ENCODE results near the gene ZNF547.

ZNF547 gene

GRCh38 chr19:57362997-57363687 is at the start of gene ZNF547, which contains the start of gene TRAPPC2B:
Gene ZNF547, plus strand, starts transcription at chr19:57363551. Its CDS starts 5,005 bp downstream, at chr19:57368556.
Gene TRAPPC2B, plus strand, starts transcription at chr19:57363551. Its CDS starts 1,283 bp downstream, at chr19:57364834.
- DNase-seq (ENCODE audit: low read depth) = peak; percentile 100

- no peak for DNase-seq (ENCODE audit: low read depth)
Measured at GRCh38 chr19:57314146-57314545, 49.2 kb upstream of the ZNF547 start.

DNA sequence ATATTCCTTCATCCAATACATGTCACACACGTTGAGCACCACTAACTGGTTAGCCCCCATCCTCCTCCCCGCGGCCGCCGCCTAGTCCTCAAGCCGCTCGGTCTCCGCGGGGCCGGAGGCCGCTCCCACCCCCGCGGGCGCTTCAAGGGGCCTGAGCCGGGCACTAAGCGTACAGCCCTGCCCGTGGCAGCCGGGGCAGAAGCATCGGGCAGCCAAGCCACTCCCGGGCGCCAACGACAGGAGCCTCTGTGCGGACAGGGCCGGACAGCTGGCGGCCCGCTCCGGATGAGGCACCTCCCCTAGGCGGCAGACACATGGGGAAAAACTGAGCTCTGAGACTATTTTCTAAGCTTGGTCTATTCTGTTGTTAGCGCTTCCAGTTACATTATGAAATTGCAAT is 45.8 kb upstream of the ZNF547 start:
- DNase-seq (ENCODE audit: low read depth) = no peak

DNA sequence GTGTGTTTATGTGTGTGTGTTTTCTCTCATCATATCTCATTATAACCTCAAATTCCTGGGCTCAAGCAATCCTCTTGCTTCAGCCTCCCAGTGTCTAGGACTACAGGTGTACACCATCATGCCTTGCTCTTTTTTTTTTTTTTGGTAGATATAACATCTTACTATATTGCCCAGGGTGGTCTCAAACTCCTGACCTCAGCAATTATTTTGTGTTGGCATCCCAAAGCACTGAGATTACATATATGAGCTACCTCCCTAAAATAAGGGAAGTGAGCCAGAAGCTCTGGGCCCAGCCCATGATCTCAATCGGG is 43.5 kb upstream of the ZNF547 start:
- DNase-seq (ENCODE audit: low read depth) = no peak

DNA sequence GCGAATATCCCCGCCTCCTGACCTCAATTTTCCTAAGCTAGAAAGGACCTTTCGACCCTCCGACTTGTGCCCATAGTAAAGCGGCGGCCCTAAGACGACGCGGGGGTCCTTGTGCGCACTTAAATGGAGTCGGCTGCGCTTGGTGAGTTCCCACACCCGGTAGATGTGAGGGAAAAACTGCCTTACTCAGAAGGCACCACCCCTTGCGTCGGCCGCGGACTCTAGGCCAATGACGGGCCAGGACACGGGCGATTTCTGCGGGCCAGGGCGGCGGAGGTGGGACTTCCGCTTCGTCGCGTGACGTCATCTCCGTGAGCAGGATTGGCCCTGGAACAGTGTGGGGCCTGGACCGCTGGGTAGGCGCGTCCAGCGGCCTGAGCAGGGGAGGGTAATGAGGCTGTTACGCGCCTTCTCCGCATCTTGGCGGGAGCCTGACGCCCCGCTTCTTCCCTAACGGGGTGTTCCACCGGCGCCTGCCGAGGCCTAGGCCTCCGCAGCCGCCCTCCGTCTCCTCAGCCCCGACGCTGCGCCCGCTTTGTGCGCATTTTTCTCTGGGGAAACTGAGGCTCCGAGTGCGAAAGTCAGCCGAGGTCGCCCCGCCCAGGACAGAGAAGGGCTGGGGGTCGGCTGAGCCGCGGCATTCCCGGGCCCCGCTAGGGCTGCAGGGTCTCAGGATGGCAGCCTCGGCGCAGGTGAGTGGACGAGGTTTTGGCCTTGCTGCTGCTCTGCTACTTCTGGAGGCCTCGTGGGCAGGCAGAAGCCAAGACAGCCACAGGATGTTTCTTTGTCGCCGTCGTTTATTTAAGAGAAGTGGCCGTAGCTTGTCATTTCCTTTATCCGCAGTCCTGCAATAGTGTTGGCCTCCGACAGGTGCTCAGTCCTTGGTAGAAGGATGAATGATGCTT is 42.9 kb upstream of the ZNF547 start, which contains the start of gene ZNF543:
ZNF543 (plus strand) TSS at position 293 of the 905 bp plus-strand sequence; CDS start at position 675, 382 bp downstream.
- DNase-seq (ENCODE audit: low read depth) = peak; percentile 98

DNA sequence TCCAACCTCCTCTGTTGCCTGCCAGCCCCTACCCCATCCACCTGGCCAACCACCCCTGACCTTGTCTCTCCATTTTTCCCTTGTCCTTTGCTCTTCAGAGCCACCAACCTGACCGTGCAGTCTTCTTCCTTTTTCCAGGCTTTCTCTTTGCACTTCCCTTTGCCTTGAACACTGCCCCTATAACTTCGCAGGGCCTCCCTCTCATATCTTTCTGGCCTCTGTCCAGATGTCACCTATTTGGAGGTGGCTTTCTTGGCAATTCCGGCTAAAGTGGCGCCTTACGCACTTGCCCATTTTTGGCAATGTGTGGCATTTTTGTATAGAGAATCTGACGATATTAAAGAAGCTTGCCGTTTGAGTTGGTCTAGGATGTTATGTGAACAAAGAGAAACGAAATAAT is 42.2 kb upstream of the ZNF547 start:
- no peak for DNase-seq (ENCODE audit: low read depth)

DNA sequence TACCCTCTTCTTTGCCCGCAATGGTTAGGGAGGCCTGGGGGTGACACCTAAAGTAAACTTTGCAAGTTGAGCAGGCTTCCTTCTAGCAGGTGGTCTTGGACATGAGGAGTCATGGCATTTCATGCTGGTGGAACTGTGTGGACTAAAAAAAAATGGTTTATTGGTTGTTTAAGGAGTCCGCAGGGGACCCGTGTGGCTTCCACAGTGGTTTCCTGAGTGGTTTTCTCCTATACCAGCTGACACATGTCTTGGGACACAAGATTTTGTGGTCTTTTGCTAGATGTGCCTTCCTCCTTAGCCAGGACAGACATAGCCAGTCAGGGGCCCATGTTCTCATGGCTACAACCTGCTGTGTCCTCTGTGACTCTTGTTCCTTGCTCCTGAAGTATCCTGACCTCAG is 41.6 kb upstream of the ZNF547 start:
- no peak for DNase-seq (ENCODE audit: low read depth)

- no peak for DNase-seq (ENCODE audit: low read depth)
Measured at GRCh38 chr19:57324992-57325391, 38.4 kb upstream of the ZNF547 start.

DNA sequence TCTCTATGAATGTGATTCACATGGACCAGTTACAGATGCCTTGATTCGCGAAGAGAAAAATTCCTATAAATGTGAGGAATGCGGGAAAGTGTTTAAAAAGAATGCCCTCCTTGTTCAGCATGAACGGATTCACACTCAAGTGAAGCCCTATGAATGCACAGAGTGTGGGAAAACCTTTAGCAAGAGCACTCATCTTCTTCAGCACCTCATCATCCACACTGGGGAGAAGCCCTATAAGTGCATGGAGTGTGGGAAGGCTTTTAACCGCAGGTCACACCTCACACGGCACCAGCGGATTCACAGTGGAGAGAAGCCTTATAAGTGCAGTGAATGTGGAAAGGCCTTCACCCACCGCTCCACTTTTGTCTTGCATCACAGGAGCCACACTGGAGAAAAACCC is 35.4 kb upstream of the ZNF547 start:
- no peak for DNase-seq (ENCODE audit: low read depth)

DNA sequence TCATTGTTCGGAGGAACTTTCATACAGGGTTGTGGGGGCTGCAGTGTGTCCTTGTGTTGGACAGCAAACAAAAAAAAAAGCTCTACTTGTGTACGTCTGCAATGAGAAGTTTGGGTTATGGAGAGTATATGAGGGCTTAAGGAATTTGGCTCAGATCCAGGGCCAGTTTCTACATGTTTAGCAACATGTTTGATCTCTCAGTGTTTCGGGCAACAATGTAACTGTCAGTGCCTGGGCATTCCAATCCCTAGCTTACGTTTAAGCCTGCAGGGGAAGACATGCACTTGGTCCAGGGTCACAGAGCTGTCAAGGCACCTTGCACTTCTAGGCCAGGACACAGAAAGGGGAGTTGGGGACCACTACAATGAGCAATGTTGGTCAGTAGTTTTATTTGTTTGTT is 29.2 kb upstream of the ZNF547 start:
- DNase-seq (ENCODE audit: low read depth) = peak; percentile 46

GRCh38 chr19:57338877-57339276 is 24.5 kb upstream of the ZNF547 start:
- peak; percentile 54 for DNase-seq (ENCODE audit: low read depth)

GRCh38 chr19:57342582-57342981 is 20.8 kb upstream of the ZNF547 start:
- DNase-seq (ENCODE audit: low read depth) = no peak

DNA sequence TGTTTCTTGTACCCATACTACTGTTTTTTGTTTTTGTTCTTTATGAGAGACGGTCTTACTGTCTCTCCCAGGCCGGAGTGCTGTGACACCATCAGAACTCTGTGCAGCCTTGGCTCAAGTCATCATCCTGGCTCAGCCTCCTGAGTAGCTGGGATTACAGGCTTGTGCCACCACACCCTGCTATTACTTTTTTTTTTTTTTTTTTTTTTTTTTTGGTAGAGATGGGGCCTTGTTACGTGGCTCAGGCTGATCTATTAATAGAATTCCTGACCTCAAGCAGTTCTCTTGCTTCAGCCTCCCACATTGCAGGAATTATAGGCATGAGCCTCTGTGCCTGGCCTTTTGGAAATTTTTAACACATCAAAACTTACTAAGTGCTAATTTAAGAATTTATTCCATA is 15.2 kb upstream of the ZNF547 start:
- peak; percentile 29 for DNase-seq (ENCODE audit: low read depth)

- peak; percentile 97 for DNase-seq (ENCODE audit: low read depth)
Measured at GRCh38 chr19:57350877-57351805, 12.2 kb upstream of the ZNF547 start, which contains the start of gene ZNF304. Gene ZNF304, plus strand, starts transcription at chr19:57351271. Its CDS starts 394 bp downstream, at chr19:57351665.

GRCh38 chr19:57351867-57352266 is 11.5 kb upstream of the ZNF547 start:
- peak; percentile 27 for DNase-seq (ENCODE audit: low read depth)

GRCh38 chr19:57355916-57356315 is 7.4 kb upstream of the ZNF547 start:
- no peak for DNase-seq (ENCODE audit: low read depth)

DNA sequence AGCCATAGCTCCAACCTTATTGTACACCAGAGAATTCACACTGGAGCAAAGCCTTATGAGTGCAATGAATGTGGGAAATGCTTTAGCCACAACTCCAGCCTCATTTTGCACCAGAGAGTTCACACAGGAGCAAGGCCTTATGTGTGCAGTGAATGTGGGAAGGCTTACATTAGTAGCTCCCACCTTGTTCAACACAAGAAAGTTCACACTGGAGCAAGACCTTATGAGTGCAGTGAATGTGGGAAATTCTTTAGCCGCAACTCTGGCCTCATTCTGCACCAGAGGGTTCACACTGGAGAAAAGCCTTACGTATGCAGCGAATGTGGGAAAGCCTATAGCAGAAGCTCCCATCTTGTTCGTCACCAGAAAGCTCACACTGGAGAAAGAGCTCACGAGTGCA is 5.9 kb upstream of the ZNF547 start:
- DNase-seq (ENCODE audit: low read depth) = no peak

- no peak for DNase-seq (ENCODE audit: low read depth)
Measured at GRCh38 chr19:57359300-57359699, 4.1 kb upstream of the ZNF547 start.

- DNase-seq (ENCODE audit: low read depth) = no peak
Measured at GRCh38 chr19:57362419-57362818, 932 bp upstream of the ZNF547 start.

GRCh38 chr19:57363688-57364181 is 384 bp downstream of the ZNF547 start:
- DNase-seq (ENCODE audit: low read depth) = peak; percentile 16

DNA sequence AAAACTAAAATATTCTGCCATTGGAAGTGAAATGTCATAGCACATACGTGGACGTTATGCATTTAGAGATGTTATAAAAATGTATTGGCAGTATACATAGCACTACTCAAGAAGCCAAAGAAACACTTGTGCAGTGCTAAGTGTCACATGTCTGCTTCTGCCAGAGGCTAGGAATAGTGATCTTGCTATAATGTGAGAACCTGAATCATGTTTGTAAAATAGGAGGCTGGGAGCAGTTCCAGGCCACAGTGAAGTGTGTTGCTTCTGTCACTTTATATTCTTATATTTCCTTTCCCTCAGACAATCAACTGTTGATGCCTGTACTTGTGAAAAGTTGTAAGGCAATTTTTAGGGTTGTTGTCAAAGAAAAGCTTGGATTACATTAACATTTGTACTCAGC is 3.4 kb downstream of the ZNF547 start:
- no peak for DNase-seq (ENCODE audit: low read depth)

DNA sequence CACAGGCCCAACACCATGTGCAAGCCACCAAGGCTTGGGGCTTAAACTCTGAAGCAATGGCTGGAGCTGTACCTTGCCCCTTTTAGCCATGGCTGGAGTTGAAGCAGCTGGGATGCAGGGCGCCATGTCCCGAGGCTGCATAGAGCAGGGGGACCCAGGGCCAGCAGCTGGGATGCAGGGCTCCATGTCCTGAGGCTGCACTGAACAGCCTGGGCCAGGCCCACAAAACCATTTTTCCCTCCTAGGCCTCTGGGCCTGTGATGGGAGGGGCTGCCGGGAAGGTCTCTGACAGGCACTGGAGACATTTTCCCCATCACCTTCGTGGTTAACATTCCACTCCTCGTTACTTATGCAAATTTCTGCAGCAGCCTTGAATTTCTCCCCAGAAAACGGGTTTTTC is 10.8 kb downstream of the ZNF547 start:
- no peak for DNase-seq (ENCODE audit: low read depth)

Data from iris pigment epithelial cell (primary cell).